CD4-positive, alpha-beta T cell treated with Interleukin-17A for 1 hour (primary cell): ENCODE results near the gene MYOC.
"Not testable (repeated sequence)": the region's sequence is repeated elsewhere in the genome, so short reads cannot be mapped to it uniquely, and the experiment has no call there.

Experiments used
- DNase-seq: peaks from one replicate; pipeline ENCODE4 v3.0.0-alpha.2; 2020

MYOC gene

DNA sequence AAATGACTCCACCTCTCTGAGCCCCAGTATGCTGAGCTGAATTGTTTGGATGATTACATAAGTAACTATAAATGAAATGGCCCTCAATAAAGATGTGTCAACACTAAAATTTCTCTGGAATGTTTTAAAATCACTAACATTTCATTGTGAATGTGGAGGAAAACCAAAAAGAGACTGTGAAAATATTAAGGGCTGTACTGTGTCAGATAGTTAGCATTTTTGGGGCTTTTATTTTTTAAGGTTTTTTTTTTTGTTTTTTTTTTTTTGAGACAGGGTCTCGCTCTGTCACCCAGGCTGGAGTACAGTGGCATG lies 6.3 kb downstream of the MYOC start:
- DNase-seq: no peak

DNA sequence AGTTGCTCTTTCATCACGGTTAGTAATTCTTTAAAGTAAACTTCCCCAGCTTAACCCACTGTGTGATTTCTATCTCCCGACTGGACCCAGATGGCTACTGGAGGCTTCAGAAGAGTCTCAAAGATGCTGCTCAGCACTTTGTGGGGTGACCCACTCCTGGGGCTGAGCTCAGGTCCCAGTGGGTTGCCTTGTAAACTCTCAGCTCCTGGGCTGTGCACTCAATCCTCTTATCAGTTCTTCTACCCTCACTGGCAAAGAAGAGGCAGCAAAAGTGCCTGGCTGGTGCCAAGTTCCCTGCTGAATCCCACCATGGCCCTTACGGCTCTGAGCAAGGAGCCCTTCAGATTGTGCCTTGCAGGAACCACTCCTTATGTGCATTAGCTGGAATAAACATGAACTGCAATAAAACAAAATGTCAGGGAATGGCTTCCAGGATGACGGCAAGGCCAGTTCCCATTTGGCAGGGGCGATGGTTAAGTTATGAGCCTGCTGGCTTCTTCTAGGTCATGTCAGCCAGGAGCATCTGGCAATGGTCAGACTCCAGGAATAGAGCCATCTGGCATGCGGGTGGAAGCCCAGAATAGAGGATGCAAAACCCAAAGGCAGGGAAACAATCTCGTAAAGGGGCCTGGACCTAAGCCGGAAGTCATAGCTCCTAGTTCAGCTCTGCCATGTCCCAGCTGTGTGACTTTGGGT lies 6.8 kb downstream of the MYOC start:
- DNase-seq: no peak

DNA sequence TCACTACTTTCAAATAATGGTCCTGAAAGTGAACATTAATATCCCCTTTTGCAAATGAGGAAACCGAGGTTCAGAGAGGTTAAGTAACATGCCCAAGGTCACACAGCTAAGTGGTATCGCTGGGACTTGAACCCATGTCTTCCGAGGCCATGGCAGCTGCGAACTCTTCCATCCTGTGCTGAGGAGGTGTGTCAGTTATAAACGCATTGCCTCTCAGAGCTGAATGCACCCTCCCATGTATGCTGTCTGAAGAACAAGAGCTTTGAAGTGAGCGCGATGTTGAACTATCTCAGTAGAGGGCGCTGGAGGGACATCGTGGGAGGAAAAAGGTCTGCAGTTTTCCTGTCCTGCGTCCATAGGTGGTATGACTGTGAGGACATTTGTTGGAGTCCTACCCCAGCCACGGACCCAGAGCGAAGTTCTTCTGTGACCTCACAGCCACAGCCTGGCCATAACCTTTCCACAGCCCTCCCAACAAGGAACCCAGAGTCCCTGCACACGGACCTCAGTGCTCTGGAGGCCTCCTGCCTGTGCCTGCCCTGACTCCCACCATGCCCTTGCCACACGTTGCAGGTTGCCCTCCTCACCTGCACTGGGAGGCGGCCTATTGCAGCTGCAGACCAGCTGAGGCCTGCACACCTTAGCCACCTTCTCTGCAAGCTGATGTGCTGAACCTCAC lies 7.5 kb downstream of the MYOC start:
- DNase-seq: peak; percentile 75

DNA sequence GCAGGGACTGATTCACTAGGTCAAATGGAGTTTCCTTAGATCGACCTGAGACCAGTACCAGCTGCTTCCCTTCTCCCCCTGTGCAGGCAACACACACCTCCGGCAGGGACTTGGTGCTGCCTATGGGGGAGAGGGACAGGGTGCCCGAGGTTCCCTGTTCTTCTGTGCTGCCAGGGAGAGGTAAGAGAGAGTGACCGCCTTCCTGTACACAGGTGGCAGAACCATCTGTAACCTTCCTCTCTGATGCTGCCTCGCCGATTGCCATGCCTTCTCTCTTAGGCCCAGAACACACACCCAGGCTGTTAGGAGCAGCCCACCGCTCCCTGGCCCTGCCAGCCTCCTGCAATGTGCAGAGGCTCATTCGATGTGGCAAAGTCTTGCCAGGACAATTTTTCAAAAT lies 9.3 kb downstream of the MYOC start:
- no peak for DNase-seq

DNA sequence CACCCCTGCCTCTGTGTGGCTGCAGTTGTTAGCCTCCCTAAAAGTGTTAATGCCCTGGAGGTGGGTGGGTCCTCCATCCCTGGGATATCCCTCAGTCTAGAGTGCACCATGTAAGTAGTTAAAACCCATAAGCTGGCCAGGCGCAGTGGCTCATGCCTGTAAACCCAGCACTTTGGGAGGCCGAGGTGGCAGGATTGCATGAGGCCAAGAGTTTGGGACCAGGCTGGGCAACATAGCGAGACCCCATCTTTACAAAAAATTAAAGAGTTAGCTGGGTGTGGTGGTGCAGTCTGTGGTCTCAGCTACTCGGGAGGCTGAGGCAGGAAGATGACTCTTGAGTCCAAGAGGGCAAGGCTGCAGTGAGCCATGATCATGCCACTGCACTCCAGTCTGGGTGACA lies 10.3 kb downstream of the MYOC start:
- no peak for DNase-seq

DNA sequence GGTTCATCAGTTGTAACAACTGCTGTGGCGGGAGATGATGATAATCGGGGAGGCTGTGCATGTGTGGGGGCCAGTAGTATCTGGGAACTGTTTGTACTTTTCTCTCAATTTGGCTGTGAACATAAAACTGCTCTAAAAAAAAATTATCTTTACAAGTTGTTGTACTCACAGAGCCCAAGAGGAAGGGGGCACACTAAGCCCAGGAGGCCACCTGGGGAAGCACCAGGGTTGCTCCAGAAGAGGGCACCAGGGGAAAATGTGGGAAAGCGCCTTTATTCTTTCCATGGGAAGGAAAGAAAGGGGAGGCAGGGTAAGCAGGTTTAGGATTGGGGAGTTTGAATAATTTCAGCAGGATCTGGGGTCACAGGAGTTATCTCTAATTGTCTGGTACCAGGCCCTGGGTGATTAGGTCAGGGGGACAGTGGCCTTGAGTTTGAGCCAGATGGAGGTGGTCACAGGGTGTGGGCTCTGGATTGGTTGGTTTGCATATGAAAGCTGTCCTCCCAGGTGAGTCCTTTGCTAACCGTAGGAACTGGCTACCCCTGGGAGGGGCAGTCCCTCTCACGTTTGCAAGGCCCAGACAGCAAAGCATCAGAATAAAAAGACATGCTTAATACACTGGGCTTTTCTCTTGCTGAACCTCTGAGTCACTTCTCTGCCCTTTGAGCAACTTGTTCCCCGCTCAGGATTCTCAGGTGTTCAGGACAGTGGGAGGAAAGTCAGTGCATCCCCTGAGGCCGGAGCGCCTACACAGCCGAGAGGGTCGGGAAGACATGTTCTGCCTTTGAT lies 11.2 kb downstream of the MYOC start:
- DNase-seq: no peak

DNA sequence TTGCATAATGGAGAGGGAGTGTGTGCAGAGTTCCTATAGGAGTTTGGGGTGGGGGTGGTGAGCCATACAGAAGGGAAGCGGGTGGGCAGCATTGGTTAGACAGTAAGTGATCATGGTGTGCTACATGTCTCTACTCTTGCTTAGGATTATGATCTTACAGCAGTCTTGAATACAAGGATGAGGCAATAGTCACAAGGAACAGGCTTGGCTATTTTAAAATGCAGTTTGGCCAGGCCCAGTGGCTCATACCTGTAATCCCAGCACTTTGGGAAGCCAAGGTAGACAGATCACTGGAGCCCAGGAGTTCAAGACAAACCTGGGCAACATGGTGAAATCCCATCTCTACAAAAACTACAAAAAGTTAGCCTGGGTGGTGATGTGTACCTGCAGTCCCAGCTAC lies 12.3 kb downstream of the MYOC start:
- no peak for DNase-seq

DNA sequence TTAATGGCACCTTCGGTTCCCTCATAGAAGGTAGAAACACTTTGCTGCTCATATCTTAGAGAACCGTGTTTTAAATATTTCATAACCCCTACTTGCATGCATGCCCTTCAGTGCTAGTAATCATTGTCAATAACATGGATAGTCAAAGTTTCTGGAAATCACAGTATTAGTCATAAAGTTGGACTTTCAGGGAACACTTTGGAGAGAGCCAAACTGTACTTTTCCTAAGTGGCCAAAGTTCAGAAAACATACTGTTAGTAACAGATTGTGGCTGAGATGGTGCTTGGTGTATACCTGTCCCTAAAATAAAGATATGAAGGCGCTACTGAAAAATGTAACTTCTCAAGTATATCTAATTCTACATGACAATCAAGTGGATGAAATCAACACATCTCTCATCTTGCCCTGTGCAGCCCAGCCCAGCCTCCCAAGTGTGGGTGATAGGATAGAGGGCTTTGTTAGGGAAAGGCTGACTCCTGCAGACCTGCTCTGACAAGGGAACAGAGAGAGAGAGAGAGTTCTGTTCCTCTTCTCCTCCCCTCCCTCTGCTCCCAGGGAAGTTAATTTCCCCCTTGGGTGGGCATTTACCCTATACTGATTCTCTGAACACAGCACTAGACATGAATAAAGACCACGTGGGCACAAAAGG lies 14.4 kb downstream of the MYOC start:
- DNase-seq: no peak

DNA sequence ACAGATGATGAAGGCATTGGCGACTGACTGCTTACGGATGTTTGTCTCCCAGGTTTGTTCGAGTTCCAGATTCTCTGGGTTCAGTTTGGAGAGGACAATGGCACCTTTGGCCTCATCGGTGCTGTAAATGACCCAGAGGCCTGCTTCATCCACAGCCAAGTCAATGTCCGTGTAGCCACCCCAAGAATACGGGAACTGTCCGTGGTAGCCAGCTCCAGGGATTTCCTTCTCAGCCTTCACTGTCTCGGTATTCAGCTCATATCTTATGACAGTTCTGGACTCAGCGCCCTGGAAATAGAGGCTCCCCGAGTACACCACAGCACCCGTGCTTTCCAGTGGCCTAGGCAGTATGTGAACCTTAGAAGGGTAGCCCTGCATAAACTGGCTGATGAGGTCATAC lies 16.3 kb downstream of the MYOC start:
- DNase-seq: no peak

DNA sequence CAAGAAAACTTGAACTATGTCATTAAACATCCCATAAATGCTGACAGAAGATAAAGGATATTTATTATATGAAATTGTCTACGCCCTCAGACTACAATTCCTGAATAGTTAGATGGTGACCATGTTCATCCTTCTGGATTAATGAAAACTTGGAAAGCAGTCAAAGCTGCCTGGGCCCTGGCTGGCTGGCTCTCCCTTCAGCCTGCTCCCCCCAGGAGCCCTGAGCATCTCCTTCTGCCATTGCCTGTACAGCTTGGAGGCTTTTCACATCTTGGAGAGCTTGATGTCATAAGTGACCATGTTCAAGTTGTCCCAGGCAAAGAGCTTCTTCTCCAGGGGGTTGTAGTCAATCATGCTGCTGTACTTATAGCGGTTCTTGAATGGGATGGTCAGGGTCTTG lies 16.8 kb downstream of the MYOC start:
- DNase-seq: no peak

DNA sequence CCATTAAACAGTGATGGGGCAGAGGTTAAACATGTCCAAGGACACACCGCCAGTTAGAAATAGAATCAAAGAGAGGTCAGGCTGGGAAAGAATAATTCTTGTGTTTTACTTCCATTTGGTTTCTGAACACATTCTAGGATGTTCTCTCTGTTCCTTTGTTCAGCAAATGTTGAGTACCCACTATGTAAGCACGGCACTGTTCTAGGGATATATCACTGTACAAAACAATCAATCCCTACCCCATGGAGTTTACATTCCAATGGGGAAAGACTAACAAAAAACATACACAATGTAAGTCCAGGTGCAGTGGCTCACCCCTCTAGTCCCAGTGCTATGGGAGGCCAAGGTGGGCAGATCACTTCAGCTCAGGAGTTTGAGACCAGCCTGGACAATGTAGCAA lies 24.3 kb downstream of the MYOC start:
- no peak for DNase-seq

DNA sequence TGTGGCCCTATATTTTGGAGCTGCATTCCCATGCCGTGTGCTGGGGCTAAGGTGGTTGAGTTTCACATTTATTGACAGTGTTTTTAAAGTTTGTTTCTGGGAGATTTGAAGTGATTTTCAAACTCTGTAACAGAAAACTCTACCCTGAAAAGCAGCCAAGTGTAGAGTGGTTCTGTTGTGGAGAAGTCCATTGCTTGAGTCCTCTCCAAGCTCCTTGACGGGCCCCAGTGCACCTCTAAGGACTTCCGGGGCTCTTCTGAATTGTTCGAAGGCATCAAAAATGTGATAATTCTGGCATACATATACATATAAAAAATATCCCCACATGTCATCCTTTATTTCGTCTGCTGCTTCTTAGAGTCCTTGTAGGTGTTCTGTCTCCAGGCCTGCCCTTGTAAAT lies 25.5 kb downstream of the MYOC start:
- no peak for DNase-seq

DNA sequence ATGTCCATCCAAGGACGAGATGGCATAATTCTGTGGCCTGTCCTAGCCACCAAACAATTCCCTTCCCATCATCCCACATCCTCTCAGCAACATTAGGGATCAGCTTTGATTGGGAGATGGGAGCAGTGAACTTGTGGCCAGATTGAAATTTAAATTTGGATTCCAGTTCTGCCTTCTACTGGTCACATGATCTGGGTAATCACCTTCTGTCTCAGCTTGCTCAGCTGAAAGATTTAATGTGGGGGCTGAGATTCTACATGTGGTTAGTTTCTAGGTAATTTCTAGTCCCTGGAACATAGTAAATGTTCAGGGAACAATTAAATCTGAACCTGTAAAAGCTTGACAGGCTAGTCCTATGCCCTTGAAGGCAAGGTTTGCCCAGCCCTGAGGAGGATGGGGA lies 27.3 kb downstream of the MYOC start:
- DNase-seq: no peak

DNA sequence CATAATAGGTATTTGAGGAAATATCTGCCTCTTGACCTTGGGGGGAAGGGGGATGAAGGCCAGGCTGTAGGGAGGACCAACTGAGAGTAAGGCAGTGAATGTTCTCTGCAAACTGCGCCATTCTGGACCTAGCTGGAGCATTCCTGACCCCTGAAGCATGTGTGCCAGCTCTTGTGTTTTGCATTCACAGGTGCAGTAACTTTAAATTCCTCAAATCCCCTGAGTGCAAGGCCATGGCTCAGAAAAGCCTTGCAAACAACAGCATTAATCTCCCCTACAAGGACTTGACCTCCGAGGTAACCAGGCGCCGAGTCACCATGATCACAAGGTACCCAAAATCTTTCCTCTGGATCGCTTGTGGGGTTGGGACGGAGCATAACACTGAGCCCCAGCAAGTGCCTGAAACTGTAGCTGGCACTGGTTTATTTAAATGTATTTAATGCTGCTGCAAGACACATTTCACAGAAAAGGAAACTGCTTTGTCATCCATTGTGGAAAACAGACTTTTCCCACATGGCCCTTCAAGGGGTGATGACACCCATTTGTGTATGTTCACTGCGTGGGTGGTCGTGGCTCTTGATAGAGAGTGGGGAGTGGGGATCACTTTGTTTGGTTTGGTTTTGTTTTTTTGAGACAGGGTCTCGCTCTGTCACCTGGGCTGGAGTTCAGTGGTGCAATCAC lies 28.7 kb downstream of the MYOC start:
- no peak for DNase-seq

DNA sequence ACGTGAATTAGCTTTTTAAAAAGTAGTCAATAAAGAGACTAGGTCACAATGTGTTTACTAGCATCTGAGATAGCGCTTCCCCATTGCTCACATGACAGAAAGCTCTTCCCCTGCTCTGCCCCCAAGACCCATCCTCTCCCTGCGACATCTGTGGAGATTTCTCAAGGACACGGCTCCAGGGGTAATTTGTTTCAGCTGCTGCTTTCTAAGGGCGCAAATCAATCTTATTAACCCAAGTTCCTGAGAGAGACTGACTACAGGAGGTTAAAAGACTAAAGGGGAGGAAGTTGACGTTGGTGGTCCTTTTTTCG lies 30.4 kb downstream of the MYOC start, which contains the start of gene MYOCOS:
TSS of gene MYOCOS (plus strand) at position 92 of the 311 bp plus-strand sequence. CDS start 1,641 bp downstream, outside the sequence.
- no peak for DNase-seq

DNA sequence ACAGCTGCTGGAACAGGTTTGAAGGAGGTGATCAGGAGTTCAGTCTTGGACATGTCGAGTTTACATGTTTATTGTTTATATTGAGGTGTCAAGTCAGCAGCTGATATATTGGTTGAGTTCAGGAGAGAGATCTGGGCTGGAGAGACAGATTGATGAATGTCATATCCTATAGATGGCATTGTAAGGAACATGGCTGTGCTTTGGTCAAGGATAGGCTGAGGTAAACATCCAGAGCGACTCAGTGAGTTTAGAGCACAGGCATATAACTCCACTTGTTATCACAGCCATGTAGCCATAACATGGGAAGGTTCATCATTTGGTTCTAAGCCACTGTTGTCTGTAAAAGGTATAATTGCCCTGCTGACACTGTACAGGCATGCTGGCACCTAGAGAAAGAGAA lies 35.9 kb downstream of the MYOC start:
- no peak for DNase-seq

DNA sequence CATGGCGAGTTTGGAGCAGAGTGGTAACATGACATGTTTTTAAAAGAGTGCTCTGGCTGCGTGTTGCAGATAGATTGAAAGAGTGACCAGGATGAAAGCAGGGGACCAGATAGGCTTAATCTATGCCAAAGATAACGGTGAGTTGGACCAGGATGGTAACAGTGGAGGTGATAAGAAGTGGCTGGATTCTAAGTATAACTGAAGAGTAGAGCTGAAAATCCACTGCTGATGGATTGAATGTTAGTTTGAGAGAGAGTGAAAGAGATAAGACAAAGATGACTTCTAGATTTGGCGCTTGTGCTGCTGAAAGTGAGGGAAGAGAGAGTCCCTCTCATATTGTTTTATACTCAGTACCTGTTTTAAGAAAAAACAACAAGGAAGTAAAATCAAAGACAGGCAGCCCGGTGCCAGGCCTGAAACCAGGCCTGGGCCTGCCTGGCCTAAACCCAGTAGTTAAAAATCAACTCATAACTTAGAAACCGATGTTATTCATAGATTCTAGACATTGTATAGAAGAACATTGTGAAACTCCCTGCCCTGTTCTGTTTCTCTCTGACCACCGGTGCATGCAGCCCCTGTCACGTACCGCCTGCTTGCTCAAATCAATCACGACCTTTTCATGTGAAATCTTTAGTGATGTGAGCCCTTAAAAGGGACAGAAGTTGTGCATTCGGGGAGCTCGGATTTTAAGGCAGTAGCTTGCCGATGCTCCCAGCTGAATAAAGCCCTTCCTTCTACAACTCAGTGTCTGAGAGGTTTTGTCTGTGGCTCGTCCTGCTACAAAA lies 37.2 kb downstream of the MYOC start:
- not testable (repeated sequence) for DNase-seq

DNA sequence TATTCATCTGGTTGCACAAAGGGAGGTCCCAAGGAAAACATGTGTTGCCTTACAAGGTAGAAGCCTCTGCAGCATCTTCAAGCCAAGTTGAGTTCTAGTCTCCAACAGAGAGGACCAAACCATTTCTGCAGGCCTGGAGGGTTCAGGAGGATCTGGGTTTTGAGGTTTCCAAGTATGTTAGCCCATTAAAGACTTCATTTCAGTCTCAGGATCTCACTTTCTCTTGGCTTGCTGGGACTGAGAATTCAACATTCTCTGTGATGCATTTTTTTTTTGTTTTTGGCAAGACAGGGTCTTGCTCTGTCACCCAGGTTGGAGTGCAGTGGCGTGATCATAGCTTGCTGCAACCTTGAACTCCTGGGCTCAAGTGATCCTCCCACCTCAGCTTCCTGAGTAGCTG lies 39.2 kb downstream of the MYOC start:
- DNase-seq: no peak

DNA sequence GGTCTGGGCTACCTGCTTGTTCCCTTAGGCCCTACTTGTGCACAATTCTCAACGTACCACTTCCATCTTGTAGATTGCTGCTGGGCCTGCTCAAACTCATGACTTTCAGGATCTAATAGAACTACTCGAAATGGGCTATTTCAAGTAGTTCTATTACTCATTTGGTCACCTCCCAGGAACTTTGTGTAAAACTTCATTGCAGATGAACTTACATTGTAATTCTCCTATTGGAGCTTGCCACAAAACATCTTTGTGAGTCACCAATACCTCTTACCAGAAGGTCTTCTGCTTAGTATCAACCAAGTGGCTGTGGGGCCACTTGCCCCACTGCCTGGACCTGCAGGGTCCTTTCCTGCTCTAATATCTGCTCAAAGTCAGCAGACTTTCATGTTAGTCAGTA lies 41.2 kb downstream of the MYOC start:
- no peak for DNase-seq

DNA sequence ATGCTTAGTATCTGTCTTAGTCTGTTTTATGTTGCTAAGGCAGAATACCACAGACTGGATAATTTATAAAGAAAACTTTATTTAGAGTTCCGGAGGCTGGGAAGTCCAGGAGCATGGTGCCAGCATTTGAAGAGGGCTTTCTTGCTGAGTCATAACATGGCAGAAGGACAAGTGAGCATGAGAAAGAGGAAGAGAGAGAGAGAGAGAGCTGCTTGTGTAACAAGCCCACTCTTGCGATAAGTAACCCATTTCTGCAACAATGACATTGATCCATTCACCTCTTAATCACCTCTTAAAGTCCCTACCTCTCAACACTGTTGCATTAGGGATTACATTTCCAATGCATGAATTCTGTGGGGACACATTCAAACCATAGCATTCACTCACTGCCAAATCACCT lies 42.1 kb downstream of the MYOC start:
- no peak for DNase-seq

DNA sequence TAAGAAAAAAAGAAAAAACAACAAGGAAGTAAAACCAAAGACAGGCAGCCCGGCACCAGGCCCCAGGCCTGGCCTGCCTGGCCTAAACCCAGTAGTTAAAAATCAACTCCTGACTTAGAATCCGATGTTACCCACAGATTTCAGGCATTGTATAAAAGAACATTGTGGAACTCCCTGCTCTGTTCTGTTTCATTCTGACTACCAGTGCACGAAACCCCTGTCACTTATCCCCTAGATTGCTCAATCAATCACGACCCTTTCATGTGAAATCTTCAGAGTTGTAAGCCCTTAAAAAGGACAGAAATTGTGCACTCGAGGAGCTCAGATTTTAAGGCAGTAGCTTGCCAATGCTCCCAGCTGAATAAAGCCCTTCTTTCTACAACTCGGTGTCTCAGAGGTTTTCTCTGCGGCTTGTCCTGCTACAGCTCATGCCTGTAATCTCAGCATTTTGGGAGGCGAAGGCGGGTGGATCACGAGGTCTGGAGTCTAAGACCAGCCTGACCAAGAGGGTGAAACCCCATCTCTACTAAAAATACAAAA lies 46.0 kb downstream of the MYOC start:
- DNase-seq: no peak

DNA sequence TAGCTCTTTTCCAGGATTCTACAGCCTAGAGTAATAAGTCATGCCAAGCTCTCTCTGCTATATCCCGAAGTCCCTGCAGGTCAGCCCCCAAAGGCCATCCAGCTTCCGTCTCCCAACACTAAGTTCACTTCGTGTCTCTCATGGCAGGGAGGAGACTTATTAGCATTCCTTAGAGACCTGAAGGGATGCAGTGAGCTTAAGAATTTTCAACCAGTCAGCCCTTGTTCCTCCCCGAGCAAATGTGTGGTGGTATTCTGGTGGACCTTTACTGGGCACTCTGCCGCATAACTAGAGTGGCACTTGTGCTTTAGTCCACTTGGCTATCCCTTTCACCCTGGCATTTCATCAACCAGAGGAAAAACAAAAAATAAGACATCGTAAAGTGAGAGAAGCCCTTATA lies 49.4 kb downstream of the MYOC start:
- not testable (repeated sequence) for DNase-seq
